HG03342 (cell line): ENCODE data around the gene PNMA1.
A peak's percentile ranks its signal among the peaks of the same experiment; 100 is the strongest.
"Not testable (repeated sequence)": the region's sequence is repeated elsewhere in the genome, so short reads cannot be mapped to it uniquely, and the experiment has no call there.

Experiments used
- ATAC-seq: cut with Tn5 transposase; IDR thresholded peaks from one replicate; pipeline ENCODE4 v1.9.1; 2021; ENCODE audit warnings: mild to moderate bottlenecking, moderate library complexity; ENCODE audit not compliant: unreplicated experiment

The PNMA1 gene

GRCh38 chr14:73718418-73719251 is 4.5 kb upstream of the PNMA1 start:
- ATAC-seq: no peak

GRCh38 chr14:73717711-73718417 is 3.7 kb upstream of the PNMA1 start:
- ATAC-seq: no peak

GRCh38 chr14:73717266-73717665 is 3.1 kb upstream of the PNMA1 start:
- ATAC-seq: no peak

- no peak for ATAC-seq
Measured at GRCh38 chr14:73715707-73716106, 1.5 kb upstream of the PNMA1 start.

- no peak for ATAC-seq
Measured at GRCh38 chr14:73714656-73715081, 485 bp upstream of the PNMA1 start.

- ATAC-seq: no peak
Measured at GRCh38 chr14:73713206-73713802, 880 bp downstream of the PNMA1 start.

GRCh38 chr14:73712540-73713180 is 1.5 kb downstream of the PNMA1 start:
- no peak for ATAC-seq

- no peak for ATAC-seq
Measured at GRCh38 chr14:73712071-73712506, 2.1 kb downstream of the PNMA1 start.

GRCh38 chr14:73710737-73711136 is 3.4 kb downstream of the PNMA1 start:
- no peak for ATAC-seq

- ATAC-seq: no peak
Measured at GRCh38 chr14:73709904-73710469, 4.2 kb downstream of the PNMA1 start.

GRCh38 chr14:73708076-73708475 is 6.1 kb downstream of the PNMA1 start:
- ATAC-seq: not testable (repeated sequence)

- no peak for ATAC-seq
Measured at GRCh38 chr14:73700325-73700724, 13.9 kb downstream of the PNMA1 start.

GRCh38 chr14:73696466-73697400 is 17.5 kb downstream of the PNMA1 start:
- peak; percentile 79 for ATAC-seq

GRCh38 chr14:73695997-73696396 is 18.2 kb downstream of the PNMA1 start:
- peak; percentile 52 for ATAC-seq

GRCh38 chr14:73695082-73695481 is 19.1 kb downstream of the PNMA1 start:
- ATAC-seq: no peak

GRCh38 chr14:73694083-73694482 is 20.1 kb downstream of the PNMA1 start:
- ATAC-seq: no peak

- ATAC-seq: no peak
Measured at GRCh38 chr14:73686901-73687300, 27.3 kb downstream of the PNMA1 start.

GRCh38 chr14:73685328-73685727 is 28.9 kb downstream of the PNMA1 start:
- no peak for ATAC-seq

GRCh38 chr14:73684627-73685026 is 29.6 kb downstream of the PNMA1 start:
- no peak for ATAC-seq

GRCh38 chr14:73680821-73681220 is 33.4 kb downstream of the PNMA1 start:
- ATAC-seq: no peak
